GM12874 (cell line): ENCODE results near the gene RALGAPA2.

Experiments used
- CTCF ChIP-seq: IDR thresholded peaks from 2 replicates; pipeline ENCODE4 v1.5.1; 2011; ENCODE audit warnings: low read depth, mild to moderate bottlenecking, control low read depth, low read length, moderate library complexity; ENCODE audit not compliant: insufficient read depth

The RALGAPA2 gene

GRCh38 chr20:20608041-20608440, 104.4 kb downstream of the RALGAPA2 start:
- TF ChIP-seq CTCF = no peak

- no peak for TF ChIP-seq CTCF
Observed at GRCh38 chr20:20606881-20607280, 105.6 kb downstream of the RALGAPA2 start.

GRCh38 chr20:20606050-20606449, 106.4 kb downstream of the RALGAPA2 start:
- no peak for TF ChIP-seq CTCF

- TF ChIP-seq CTCF = no peak
Observed at GRCh38 chr20:20604907-20605306, 107.5 kb downstream of the RALGAPA2 start.

GRCh38 chr20:20604357-20604756, 108.1 kb downstream of the RALGAPA2 start:
- TF ChIP-seq CTCF = no peak

GRCh38 chr20:20603339-20603990, 109.0 kb downstream of the RALGAPA2 start:
- TF ChIP-seq CTCF = no peak

- TF ChIP-seq CTCF = no peak
Observed at GRCh38 chr20:20597966-20598365, 114.5 kb downstream of the RALGAPA2 start.
